Type B pancreatic cell (in vitro differentiated cells): ENCODE measurements around the gene SLC2A9. TPM values are rescaled to one million over a fixed set of nuclear protein-coding genes. Genes with fewer than 3 reads are reported as not detected.

ENCODE experiments used
- DNase-seq: peaks from one replicate; pipeline ENCODE4 v3.0.0; 2021; ENCODE audit warnings: mixed read lengths; ENCODE audit not compliant: unreplicated experiment; ENCODE audit errors: extremely low spot score
- H3K27ac Mint-ChIP-seq: 2 replicates; pipeline ENCODE4 v1.8.0; 2021; ENCODE audit warnings: mild to moderate bottlenecking, mixed read lengths
- H3K27me3 Mint-ChIP-seq: 2 replicates; pipeline ENCODE4 v1.8.0; 2021; ENCODE audit warnings: mixed read lengths
- H3K36me3 Mint-ChIP-seq: 2 replicates; pipeline ENCODE4 v1.8.0; 2021; ENCODE audit warnings: mixed read lengths
- H3K4me1 Mint-ChIP-seq: one replicate; pipeline ENCODE4 v1.8.0; 2021; ENCODE audit warnings: mixed read lengths; ENCODE audit not compliant: unreplicated experiment
- H3K4me3 Mint-ChIP-seq: 2 replicates; pipeline ENCODE4 v1.8.0; 2021; ENCODE audit warnings: mild to moderate bottlenecking, mixed read lengths
- H3K9me3 Mint-ChIP-seq: 2 replicates; pipeline ENCODE4 v1.8.0; 2021; ENCODE audit warnings: mixed read lengths
- CTCF ChIP-seq: fragments of 200-600 bp; sonication (generic); conservative IDR thresholded peaks from 2 replicates; pipeline ENCODE4 v1.5.0; 2021; ENCODE audit warnings: antibody characterized with exemption, mild to moderate bottlenecking
- total RNA-seq: library from RNA; stranded (reverse); gene quantifications from 2 replicates; pipeline ENCODE4 v1.2.1, GENCODE V29; 2021; ENCODE audit warnings: low replicate concordance

Gene SLC2A9
- total RNA-seq, 1 donor from 2014 or later = 2.5 TPM

DNA sequence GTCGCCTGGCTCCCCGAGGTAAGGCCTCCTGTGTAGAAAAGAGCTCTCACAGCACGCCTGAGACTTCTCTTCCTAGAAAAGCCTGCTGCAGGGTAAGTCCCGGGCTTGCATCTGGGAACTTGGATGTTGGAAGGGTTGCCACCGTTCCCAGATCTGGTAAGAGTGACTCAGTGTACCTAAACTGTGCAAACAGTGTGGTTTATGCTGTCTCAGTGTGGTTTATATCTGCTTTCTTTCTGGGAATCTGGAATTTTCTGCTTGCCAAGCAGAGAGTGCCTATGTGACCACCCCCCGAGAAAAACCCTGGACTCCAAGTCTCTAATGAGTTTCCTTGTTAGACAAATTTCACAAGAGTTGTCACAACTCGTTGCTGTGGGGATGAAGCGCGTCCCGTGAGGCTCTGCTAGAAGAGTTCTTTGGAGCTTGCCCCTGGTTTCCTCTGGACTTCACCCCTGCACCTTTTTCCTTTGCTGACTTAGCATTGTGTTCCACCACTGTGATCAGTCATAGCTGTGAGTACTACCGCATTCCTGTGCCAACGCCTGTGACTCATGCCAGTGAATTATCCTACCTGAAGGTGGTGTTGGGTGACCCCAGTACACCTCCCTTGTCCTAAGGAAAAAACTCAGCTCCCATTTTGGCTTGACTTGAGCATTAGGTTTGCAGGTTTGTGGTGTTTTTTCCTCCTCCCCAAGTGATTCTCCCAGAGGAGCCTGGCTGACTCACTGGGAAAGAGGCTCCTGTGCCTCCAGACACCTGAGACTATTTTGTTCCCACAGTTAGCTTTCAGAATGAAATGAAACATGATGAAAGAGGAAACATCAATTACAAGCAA, 14.5 kb downstream of the SLC2A9 start:
- DNase-seq = no peak
- TF ChIP-seq CTCF = no peak
- peak overlapping the region; percentile 63 for H3K27ac Mint-ChIP-seq
- H3K27me3 Mint-ChIP-seq = peaks cover 3% of the 10 kb centered on the region
- peaks cover 35% of the 10 kb centered on the region for H3K4me1 Mint-ChIP-seq
- no peaks in the 10 kb centered on the region for H3K36me3 Mint-ChIP-seq
- H3K4me3 Mint-ChIP-seq = peak overlapping the region; percentile 18
- no peaks in the 10 kb centered on the region for H3K9me3 Mint-ChIP-seq

- no peaks in the 10 kb centered on the region for H3K27me3 Mint-ChIP-seq
- peaks cover 35% of the 10 kb centered on the region for H3K4me1 Mint-ChIP-seq
- H3K9me3 Mint-ChIP-seq = no peaks in the 10 kb centered on the region
- no peak for DNase-seq
- peak overlapping the region; percentile 18 for H3K4me3 Mint-ChIP-seq
- H3K27ac Mint-ChIP-seq = peak overlapping the region; percentile 63
- H3K36me3 Mint-ChIP-seq = no peaks in the 10 kb centered on the region
- no peak for TF ChIP-seq CTCF
Measured at GRCh38 chr4:10006231-10006600, 15.1 kb downstream of the SLC2A9 start.

DNA sequence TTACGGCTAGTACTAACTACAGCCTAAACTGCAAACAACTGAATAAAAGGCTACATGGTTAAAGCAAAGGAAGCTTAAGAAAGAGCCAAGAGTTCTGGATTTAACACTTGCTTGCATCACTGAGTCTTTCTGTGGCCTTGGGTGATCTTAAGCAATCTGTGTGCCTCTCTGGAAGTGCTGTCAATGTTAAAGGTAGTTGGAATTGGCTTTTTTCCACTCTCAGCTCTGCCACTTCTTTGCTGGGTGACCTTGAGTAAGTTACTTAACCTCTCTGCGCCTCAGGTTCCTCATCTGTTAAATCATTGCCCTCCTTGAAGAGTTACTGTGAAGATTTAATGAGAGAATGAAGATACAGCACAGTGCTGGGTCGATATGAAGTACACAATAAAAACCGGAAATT, 15.7 kb downstream of the SLC2A9 start:
- no peak for TF ChIP-seq CTCF

GRCh38 chr4:10003666-10004065, 17.6 kb downstream of the SLC2A9 start:
- no peak for TF ChIP-seq CTCF
- Mint-ChIP-seq H3K4me3 (no peak overlapping the region), H3K4me1 (peaks cover 28% of the 10 kb centered on the region), H3K36me3 (no peaks in the 10 kb centered on the region), H3K9me3 (no peaks in the 10 kb centered on the region), H3K27me3 (peaks cover 5% of the 10 kb centered on the region), H3K27ac (no peak overlapping the region)
- DNase-seq = no peak

More for the DNA sequence above, 15.7 kb downstream of the SLC2A9 start:
- Mint-ChIP-seq H3K4me3 (no peak overlapping the region), H3K9me3 (no peaks in the 10 kb centered on the region), H3K36me3 (no peaks in the 10 kb centered on the region), H3K27ac (no peak overlapping the region), H3K4me1 (peaks cover 35% of the 10 kb centered on the region), H3K27me3 (no peaks in the 10 kb centered on the region)
- DNase-seq = no peak

- Mint-ChIP-seq H3K4me3 (no peak overlapping the region), H3K4me1 (peaks cover 15% of the 10 kb centered on the region), H3K27ac (no peak overlapping the region), H3K27me3 (peaks cover 5% of the 10 kb centered on the region), H3K9me3 (no peaks in the 10 kb centered on the region), H3K36me3 (no peaks in the 10 kb centered on the region)
- DNase-seq = no peak
- TF ChIP-seq CTCF = no peak
Measured at GRCh38 chr4:10002278-10002677, 19.0 kb downstream of the SLC2A9 start.
